Measurements from ENCODE around the gene DOCK2.

DNA sequence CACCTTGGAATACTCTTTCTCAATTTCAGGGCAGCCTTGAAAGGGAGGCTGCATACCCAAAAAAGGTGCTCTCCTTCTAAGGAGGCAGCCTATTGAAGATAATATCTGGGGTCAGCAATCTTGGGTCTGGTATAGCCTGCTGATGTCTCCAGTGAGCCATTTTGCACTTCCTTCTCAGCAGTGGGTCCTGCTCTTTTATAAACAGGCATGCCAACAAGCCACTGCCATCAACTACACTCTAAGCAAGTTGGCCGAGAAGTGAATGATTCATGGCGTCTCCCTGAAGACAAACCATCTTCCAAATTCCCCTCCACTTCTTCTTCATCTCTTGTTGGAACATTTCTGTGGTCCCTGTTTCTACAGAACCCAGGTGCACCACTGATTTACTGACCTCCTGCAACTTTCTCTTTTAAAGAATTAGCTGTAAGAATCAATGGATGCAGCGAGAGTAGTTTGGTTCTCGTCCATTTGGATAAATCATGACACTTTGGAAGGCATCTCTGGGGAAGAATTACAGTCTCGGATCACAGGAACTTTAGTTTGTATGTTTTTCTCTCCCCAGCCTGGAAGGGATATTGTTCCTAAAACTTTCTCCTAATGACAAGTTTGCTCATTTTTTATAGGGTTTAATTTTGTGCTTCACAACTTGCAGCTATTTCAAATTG is 234.9 kb downstream of the DOCK2 start:
- TF ChIP-seq, protein P1, sequence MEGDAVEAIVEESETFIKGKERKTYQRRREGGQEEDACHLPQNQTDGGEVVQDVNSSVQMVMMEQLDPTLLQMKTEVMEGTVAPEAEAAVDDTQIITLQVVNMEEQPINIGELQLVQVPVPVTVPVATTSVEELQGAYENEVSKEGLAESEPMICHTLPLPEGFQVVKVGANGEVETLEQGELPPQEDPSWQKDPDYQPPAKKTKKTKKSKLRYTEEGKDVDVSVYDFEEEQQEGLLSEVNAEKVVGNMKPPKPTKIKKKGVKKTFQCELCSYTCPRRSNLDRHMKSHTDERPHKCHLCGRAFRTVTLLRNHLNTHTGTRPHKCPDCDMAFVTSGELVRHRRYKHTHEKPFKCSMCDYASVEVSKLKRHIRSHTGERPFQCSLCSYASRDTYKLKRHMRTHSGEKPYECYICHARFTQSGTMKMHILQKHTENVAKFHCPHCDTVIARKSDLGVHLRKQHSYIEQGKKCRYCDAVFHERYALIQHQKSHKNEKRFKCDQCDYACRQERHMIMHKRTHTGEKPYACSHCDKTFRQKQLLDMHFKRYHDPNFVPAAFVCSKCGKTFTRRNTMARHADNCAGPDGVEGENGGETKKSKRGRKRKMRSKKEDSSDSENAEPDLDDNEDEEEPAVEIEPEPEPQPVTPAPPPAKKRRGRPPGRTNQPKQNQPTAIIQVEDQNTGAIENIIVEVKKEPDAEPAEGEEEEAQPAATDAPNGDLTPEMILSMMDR (IDR thresholded peaks at IDR 0.05) = no peak
- TF ChIP-seq POLR2AphosphoS5 (IDR thresholded peaks at IDR 0.05) = no peak
